ENCODE results near the gene SERPINB13.

Gene SERPINB13

GRCh38 chr18:63579616-63580015, 7.5 kb upstream of the SERPINB13 start:
- TF ChIP-seq ZNF565 (CRISPR knock-in tag; conservative IDR thresholded peaks at IDR 0.05; ENCODE audit: low read depth) (no peak), ZFP30 (CRISPR knock-in tag; IDR thresholded peaks at IDR 0.05) (no peak)
- ATAC-seq, result no peak

GRCh38 chr18:63585988-63586387, 1.2 kb upstream of the SERPINB13 start:
- TF ChIP-seq ZC3H10 (CRISPR knock-in tag; IDR thresholded peaks at IDR 0.05) (no peak), CREB5 (CRISPR knock-in tag; IDR thresholded peaks at IDR 0.05; ENCODE audit: low read depth) (no peak), ESRRG (CRISPR knock-in tag; IDR thresholded peaks at IDR 0.05) (no peak), CSRNP3 (CRISPR knock-in tag; IDR thresholded peaks at IDR 0.05) (no peak), ZFP30 (CRISPR knock-in tag; IDR thresholded peaks at IDR 0.05) (no peak), PATZ1 (CRISPR knock-in tag; IDR thresholded peaks at IDR 0.05; ENCODE audit: borderline replicate concordance) (no peak), ARNTL (CRISPR knock-in tag; IDR thresholded peaks at IDR 0.05; ENCODE audit: borderline replicate concordance, low read depth) (no peak), SNAI2 (CRISPR knock-in tag; IDR thresholded peaks at IDR 0.05) (no peak), TSHZ2 (CRISPR knock-in tag; IDR thresholded peaks at IDR 0.05) (no peak), PPARA (CRISPR knock-in tag; IDR thresholded peaks at IDR 0.05; ENCODE audit: borderline replicate concordance) (no peak), TCF4 (CRISPR knock-in tag; IDR thresholded peaks at IDR 0.05; ENCODE audit: borderline replicate concordance) (no peak), TOX (CRISPR knock-in tag; IDR thresholded peaks at IDR 0.05; ENCODE audit: borderline replicate concordance) (no peak), OSR1 (CRISPR knock-in tag; IDR thresholded peaks at IDR 0.05) (no peak), POU6F1 (CRISPR knock-in tag; IDR thresholded peaks at IDR 0.05; ENCODE audit: borderline replicate concordance, low read depth) (no peak), ZNF70 (CRISPR knock-in tag; IDR thresholded peaks at IDR 0.05) (no peak)
- ATAC-seq, result no peak

GRCh38 chr18:63586431-63586830, 712 bp upstream of the SERPINB13 start:
- no peak for TF ChIP-seq ZFP30 (CRISPR knock-in tag; IDR thresholded peaks at IDR 0.05)
- TF ChIP-seq ISL1 (CRISPR knock-in tag; IDR thresholded peaks at IDR 0.05), result no peak
- TF ChIP-seq ZNF70 (CRISPR knock-in tag; IDR thresholded peaks at IDR 0.05), result no peak
- no peak for TF ChIP-seq ZNF8 (CRISPR knock-in tag; IDR thresholded peaks at IDR 0.05)
- no peak for TF ChIP-seq ARNTL (CRISPR knock-in tag; IDR thresholded peaks at IDR 0.05; ENCODE audit: borderline replicate concordance, low read depth)
- TF ChIP-seq TOX (CRISPR knock-in tag; IDR thresholded peaks at IDR 0.05; ENCODE audit: borderline replicate concordance), result no peak
- TF ChIP-seq CSDC2 (CRISPR knock-in tag; IDR thresholded peaks at IDR 0.05), result no peak
- TF ChIP-seq SNAI2 (CRISPR knock-in tag; IDR thresholded peaks at IDR 0.05), result no peak
- no peak for ATAC-seq

- no peak for ATAC-seq
- TF ChIP-seq CSDC2 (CRISPR knock-in tag; IDR thresholded peaks at IDR 0.05) (no peak), ZFP3 (CRISPR knock-in tag; IDR thresholded peaks at IDR 0.05) (no peak), TOX (CRISPR knock-in tag; IDR thresholded peaks at IDR 0.05; ENCODE audit: borderline replicate concordance) (no peak), PPARA (CRISPR knock-in tag; IDR thresholded peaks at IDR 0.05; ENCODE audit: borderline replicate concordance) (no peak), GLIS3 (CRISPR knock-in tag; IDR thresholded peaks at IDR 0.05) (no peak), ARNTL (CRISPR knock-in tag; IDR thresholded peaks at IDR 0.05; ENCODE audit: borderline replicate concordance, low read depth) (no peak), TSHZ2 (CRISPR knock-in tag; IDR thresholded peaks at IDR 0.05) (no peak), ESRRG (CRISPR knock-in tag; IDR thresholded peaks at IDR 0.05) (no peak), ZNF70 (CRISPR knock-in tag; IDR thresholded peaks at IDR 0.05) (no peak), BACH2 (CRISPR knock-in tag; IDR thresholded peaks at IDR 0.05; ENCODE audit: borderline replicate concordance) (no peak), ZNF8 (CRISPR knock-in tag; IDR thresholded peaks at IDR 0.05) (no peak), TCF4 (CRISPR knock-in tag; IDR thresholded peaks at IDR 0.05; ENCODE audit: borderline replicate concordance) (no peak), ZNF565 (CRISPR knock-in tag; conservative IDR thresholded peaks at IDR 0.05; ENCODE audit: low read depth) (no peak)
Observed at GRCh38 chr18:63588909-63589308, 1.8 kb downstream of the SERPINB13 start.

Measured in SK-N-SH treated with all-trans-retinoic acid at 6 μM for 48 hours (cell line).